Measurements from ENCODE around the gene TCFL5. TPM values are rescaled to one million over a fixed set of nuclear protein-coding genes. Genes with fewer than 3 reads are reported as not detected.

Gene TCFL5
- total RNA-seq, 1 experiment from 2014 or later = 20.4 TPM

DNA sequence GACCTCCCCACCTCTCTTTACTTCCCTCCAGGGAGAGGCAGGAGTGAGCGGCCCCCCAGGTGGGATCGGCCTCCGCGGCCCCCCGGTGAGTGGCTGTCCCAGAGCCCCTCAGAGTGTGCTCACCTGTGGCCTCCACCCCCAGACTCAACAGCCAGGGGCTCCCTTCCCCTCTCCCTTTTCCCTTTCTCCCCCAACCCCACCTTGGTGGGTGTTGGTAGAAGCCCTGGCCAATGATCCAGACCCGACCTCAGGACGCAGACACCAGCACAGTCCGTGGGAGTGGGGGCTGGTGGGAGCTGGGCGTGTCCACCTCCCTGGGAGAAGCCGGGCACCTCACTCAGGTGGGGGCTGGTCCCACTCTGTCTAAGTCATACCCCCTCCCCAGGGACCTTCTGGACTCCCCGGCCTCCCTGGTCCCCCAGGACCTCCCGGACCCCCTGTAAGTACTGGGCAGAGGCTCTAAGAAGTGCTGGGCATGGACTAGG is 39.9 kb downstream of the TCFL5 start:
- H3K36me3 Mint-ChIP-seq = no peaks in the 10 kb centered on the region
- no peak overlapping the region for H3K4me3 Mint-ChIP-seq
- TF ChIP-seq RELA (CRISPR knock-in tag; IDR thresholded peaks at IDR 0.05; ENCODE audit: borderline replicate concordance) (no peak), OVOL2 (CRISPR knock-in tag; IDR thresholded peaks at IDR 0.05; ENCODE audit: borderline replicate concordance) (no peak), ELF4 (CRISPR knock-in tag; IDR thresholded peaks at IDR 0.05; ENCODE audit: low read depth) (no peak), ZBTB21 (CRISPR knock-in tag; IDR thresholded peaks at IDR 0.05; ENCODE audit: borderline replicate concordance) (no peak), CBFB (CRISPR knock-in tag; IDR thresholded peaks at IDR 0.05; ENCODE audit: low read depth) (no peak), CREM (CRISPR knock-in tag; IDR thresholded peaks at IDR 0.05) (no peak), ZNF232 (CRISPR knock-in tag; IDR thresholded peaks at IDR 0.05) (no peak)
- peaks cover 16% of the 10 kb centered on the region for H3K4me1 Mint-ChIP-seq
- no peak overlapping the region for H3K27ac Mint-ChIP-seq
- CTCF ChIA-PET = interaction anchor here (1.0 to 2.0 kb wide), 14 partner anchors 11 to 187 kb away, joined by 3 to 13 read pairs (median 5); partner anchors contain the start of genes MRGBP, SLC17A9 and TCFL5
- ATAC-seq = no peak
- H3K9me3 Mint-ChIP-seq = no peaks in the 10 kb centered on the region
- POLR2A ChIA-PET = no interaction called here
- no peaks in the 10 kb centered on the region for H3K27me3 Mint-ChIP-seq (ENCODE audit: low read depth)
- DNase-seq (ENCODE audit: low spot score) = no peak

DNA sequence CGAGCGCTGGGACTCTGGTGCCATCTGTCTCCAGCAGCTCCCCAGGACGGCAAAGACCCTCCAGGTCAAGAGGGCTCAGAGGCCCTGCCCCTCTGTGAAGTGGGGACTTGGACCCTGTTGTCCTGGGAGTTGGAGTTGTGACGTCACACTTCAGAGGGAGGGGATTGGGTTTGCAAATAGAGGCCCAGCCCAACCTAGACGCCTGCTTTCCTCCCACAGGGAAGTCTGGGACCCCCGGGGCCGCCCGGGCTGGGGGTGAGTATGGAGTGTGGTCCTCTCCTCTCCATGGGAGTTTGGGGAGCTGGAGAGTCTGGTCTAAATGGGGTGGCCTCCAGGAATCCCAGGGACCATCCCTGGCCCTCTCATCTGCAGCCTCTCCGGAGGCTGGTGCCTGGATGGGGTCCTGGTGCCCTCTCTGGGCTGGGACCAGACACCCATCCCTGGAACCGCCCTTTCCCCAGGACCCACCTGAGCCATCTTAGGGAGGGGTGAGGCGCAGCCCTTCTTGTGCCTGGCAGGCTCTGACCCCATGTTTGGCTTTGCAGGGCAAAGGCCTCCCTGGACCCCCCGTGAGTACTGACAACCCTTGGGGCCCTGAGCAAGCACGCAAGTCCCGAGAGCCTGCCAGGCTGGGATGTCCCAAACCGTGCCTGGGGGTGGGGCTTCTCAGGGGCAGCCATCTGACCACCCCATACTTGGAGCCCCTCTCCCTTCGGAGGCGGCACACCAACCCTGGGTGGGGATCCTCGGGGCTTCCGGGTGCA is 40.5 kb downstream of the TCFL5 start:
- TF ChIP-seq, protein P1, sequence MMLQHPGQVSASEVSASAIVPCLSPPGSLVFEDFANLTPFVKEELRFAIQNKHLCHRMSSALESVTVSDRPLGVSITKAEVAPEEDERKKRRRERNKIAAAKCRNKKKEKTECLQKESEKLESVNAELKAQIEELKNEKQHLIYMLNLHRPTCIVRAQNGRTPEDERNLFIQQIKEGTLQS (CRISPR knock-in tag; conservative IDR thresholded peaks at IDR 0.05) = no peak
- TF ChIP-seq SP1 (CRISPR knock-in tag; conservative IDR thresholded peaks at IDR 0.05) = no peak
- TF ChIP-seq, protein P2, sequence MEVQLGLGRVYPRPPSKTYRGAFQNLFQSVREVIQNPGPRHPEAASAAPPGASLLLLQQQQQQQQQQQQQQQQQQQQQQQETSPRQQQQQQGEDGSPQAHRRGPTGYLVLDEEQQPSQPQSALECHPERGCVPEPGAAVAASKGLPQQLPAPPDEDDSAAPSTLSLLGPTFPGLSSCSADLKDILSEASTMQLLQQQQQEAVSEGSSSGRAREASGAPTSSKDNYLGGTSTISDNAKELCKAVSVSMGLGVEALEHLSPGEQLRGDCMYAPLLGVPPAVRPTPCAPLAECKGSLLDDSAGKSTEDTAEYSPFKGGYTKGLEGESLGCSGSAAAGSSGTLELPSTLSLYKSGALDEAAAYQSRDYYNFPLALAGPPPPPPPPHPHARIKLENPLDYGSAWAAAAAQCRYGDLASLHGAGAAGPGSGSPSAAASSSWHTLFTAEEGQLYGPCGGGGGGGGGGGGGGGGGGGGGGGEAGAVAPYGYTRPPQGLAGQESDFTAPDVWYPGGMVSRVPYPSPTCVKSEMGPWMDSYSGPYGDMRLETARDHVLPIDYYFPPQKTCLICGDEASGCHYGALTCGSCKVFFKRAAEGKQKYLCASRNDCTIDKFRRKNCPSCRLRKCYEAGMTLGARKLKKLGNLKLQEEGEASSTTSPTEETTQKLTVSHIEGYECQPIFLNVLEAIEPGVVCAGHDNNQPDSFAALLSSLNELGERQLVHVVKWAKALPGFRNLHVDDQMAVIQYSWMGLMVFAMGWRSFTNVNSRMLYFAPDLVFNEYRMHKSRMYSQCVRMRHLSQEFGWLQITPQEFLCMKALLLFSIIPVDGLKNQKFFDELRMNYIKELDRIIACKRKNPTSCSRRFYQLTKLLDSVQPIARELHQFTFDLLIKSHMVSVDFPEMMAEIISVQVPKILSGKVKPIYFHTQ (CRISPR knock-in tag; IDR thresholded peaks at IDR 0.05) = no peak
- Mint-ChIP-seq H3K27me3 (ENCODE audit: low read depth) (no peaks in the 10 kb centered on the region; the same call in 1 of the 2 replicates), H3K27ac (no peak overlapping the region), H3K4me1 (peaks cover 16% of the 10 kb centered on the region), H3K36me3 (no peaks in the 10 kb centered on the region), H3K9me3 (no peaks in the 10 kb centered on the region), H3K4me3 (no peak overlapping the region)
- ChIA-PET CTCF (no interaction called here), POLR2A (interaction anchor here (0.5 kb wide), 1 partner anchor 1088 kb away, joined by 3 read pairs; no protein-coding TSS in a partner anchor)
- DNase-seq (ENCODE audit: low spot score) (no peak), ATAC-seq (no peak)

DNA sequence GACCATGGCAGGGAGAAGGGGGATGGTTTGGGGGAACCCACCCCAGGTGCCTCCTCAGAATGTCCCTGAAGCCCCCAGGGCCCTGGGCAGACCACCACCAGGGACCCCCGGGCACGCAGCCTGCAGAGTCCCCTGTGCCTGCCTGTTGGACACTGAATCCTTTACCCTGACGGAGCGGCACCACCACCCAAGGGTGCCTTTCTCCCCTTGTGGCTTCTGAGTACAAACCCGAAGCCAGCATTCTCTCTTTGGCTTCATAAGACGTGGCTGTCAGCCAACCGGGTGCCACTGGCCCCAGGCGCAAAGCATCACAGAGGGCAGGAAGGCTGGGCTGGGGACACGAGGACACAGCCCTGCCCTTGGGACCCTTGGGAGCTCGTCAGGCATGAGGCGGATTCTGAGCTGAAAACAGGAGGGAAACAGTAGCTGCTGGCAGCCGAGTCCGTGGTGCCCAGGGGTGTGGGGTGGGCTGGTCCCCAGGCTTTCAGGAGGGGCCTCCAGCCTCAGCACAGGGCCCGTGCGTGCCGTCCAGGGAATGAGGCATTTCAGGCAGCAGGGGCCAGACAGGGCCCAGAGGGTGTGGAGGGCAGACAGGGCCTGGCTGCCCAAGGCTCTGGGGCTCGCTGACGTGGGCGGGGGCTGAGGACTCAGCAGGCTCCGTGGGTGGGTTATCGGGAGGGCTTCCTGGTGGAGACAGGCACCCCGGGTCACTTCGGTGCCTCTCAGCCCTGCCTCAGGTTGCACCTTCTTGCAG is 41.2 kb downstream of the TCFL5 start:
- ChIA-PET CTCF (no interaction called here), POLR2A (interaction anchor here (0.5 kb wide), 1 partner anchor 1089 kb away, joined by 3 read pairs; no protein-coding TSS in a partner anchor)
- H3K27ac Mint-ChIP-seq = 0 out of 2 replicates have a peak overlapping the region, but pooled peaks have one; percentile 23
- ATAC-seq = no peak
- H3K27me3 Mint-ChIP-seq (ENCODE audit: low read depth) = no peaks in the 10 kb centered on the region; the same call in 1 of the 2 replicates
- no peak overlapping the region for H3K4me3 Mint-ChIP-seq
- H3K9me3 Mint-ChIP-seq = no peaks in the 10 kb centered on the region
- no peak for DNase-seq (ENCODE audit: low spot score)
- H3K4me1 Mint-ChIP-seq = peaks cover 23% of the 10 kb centered on the region
- H3K36me3 Mint-ChIP-seq = no peaks in the 10 kb centered on the region
- TF ChIP-seq, protein P3, sequence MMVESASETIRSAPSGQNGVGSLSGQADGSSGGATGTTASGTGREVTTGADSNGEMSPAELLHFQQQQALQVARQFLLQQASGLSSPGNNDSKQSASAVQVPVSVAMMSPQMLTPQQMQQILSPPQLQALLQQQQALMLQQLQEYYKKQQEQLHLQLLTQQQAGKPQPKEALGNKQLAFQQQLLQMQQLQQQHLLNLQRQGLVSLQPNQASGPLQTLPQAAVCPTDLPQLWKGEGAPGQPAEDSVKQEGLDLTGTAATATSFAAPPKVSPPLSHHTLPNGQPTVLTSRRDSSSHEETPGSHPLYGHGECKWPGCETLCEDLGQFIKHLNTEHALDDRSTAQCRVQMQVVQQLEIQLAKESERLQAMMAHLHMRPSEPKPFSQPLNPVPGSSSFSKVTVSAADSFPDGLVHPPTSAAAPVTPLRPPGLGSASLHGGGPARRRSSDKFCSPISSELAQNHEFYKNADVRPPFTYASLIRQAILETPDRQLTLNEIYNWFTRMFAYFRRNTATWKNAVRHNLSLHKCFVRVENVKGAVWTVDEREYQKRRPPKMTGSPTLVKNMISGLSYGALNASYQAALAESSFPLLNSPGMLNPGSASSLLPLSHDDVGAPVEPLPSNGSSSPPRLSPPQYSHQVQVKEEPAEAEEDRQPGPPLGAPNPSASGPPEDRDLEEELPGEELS (CRISPR knock-in tag; IDR thresholded peaks at IDR 0.05) = no peak
- TF ChIP-seq, protein P4, sequence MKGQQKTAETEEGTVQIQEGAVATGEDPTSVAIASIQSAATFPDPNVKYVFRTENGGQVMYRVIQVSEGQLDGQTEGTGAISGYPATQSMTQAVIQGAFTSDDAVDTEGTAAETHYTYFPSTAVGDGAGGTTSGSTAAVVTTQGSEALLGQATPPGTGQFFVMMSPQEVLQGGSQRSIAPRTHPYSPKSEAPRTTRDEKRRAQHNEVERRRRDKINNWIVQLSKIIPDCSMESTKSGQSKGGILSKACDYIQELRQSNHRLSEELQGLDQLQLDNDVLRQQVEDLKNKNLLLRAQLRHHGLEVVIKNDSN (CRISPR knock-in tag; IDR thresholded peaks at IDR 0.05) = no peak
- TF ChIP-seq ZBTB21 (CRISPR knock-in tag; IDR thresholded peaks at IDR 0.05; ENCODE audit: borderline replicate concordance) (no peak), NR2C2 (CRISPR knock-in tag; IDR thresholded peaks at IDR 0.05) (no peak), GABPB1 (CRISPR knock-in tag; IDR thresholded peaks at IDR 0.05) (no peak), JAZF1 (CRISPR knock-in tag; IDR thresholded peaks at IDR 0.05) (no peak), RORB (CRISPR knock-in tag; IDR thresholded peaks at IDR 0.05) (no peak), EMX1 (CRISPR knock-in tag; IDR thresholded peaks at IDR 0.05) (no peak), NFE2L1 (CRISPR knock-in tag; IDR thresholded peaks at IDR 0.05) (no peak), ESRRA (CRISPR knock-in tag; IDR thresholded peaks at IDR 0.05; ENCODE audit: borderline replicate concordance) (no peak), ZNF138 (CRISPR knock-in tag; conservative IDR thresholded peaks at IDR 0.05) (no peak), ZNF671 (CRISPR knock-in tag; IDR thresholded peaks at IDR 0.05) (no peak), FOXP1 (CRISPR knock-in tag; IDR thresholded peaks at IDR 0.05; ENCODE audit: borderline replicate concordance) (no peak), ZNF416 (CRISPR knock-in tag; IDR thresholded peaks at IDR 0.05) (no peak), ATF1 (CRISPR knock-in tag; IDR thresholded peaks at IDR 0.05) (no peak)
- TF ChIP-seq, protein P5, sequence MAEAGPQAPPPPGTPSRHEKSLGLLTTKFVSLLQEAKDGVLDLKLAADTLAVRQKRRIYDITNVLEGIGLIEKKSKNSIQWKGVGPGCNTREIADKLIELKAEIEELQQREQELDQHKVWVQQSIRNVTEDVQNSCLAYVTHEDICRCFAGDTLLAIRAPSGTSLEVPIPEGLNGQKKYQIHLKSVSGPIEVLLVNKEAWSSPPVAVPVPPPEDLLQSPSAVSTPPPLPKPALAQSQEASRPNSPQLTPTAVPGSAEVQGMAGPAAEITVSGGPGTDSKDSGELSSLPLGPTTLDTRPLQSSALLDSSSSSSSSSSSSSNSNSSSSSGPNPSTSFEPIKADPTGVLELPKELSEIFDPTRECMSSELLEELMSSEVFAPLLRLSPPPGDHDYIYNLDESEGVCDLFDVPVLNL (CRISPR knock-in tag; IDR thresholded peaks at IDR 0.05; ENCODE audit: borderline replicate concordance, low read depth) = no peak

Measured in WTC11 (cell line).